Left lung (tissue), 10 donors: ENCODE measurements around the gene PRAMEF12. TPM values are rescaled to one million over a fixed set of nuclear protein-coding genes. Genes with fewer than 3 reads are reported as not detected.

Experiments
- ATAC-seq: fragments of 200-7000 bp; cut with Tn5 transposase; one replicate; pipeline ENCODE4 v1.9.1; 2020; ENCODE audit warnings: moderate library complexity
- DNase-seq, 4 donors: peaks; one replicate each; pipeline ENCODE4 v3.0.0-alpha.2; 2013 to 2020
- H3K27ac ChIP-seq, 2 donors: fragments of 200-600 bp; sonication (generic) in 1 of 2; one replicate each; pipeline versions ENCODE4 v1.5.0 to v1.8.0; 2020 to 2021
- H3K27me3 ChIP-seq, 2 donors: fragments of 200-600 bp; sonication (generic) in 1 of 2; one replicate each; pipeline versions ENCODE4 v1.5.0 to v1.8.0; 2020 to 2021
- H3K36me3 ChIP-seq, 2 donors: fragments of 200-600 bp; sonication (generic) in 1 of 2; one replicate each; pipeline versions ENCODE4 v1.5.0 to v1.8.0; 2020 to 2021
- H3K4me1 ChIP-seq, 2 donors: fragments of 200-600 bp; one replicate each; pipeline ENCODE4 v1.8.0; 2021
- H3K4me3 ChIP-seq, 2 donors: fragments of 200-600 bp; sonication (generic) in 1 of 2; one replicate each; pipeline versions ENCODE4 v1.5.0 to v1.8.0; 2020 to 2021; ENCODE audit warnings: mild to moderate bottlenecking in 1 of 2
- H3K9me3 ChIP-seq, 2 donors: fragments of 200-600 bp; sonication (generic) in 1 of 2; one replicate each; pipeline versions ENCODE4 v1.5.0 to v1.8.0; 2020 to 2021
- CTCF ChIP-seq, 2 donors: fragments of 200-600 bp; sonication (generic) in 1 of 2; IDR thresholded peaks; one replicate each; pipeline versions ENCODE4 v1.5.0 to v1.8.0; 2021; ENCODE audit warnings: antibody characterized with exemption in 2 of 2
- intact Hi-C, 2 donors: fragments of 100-400 bp; cut with DNase I; formaldehyde crosslinking; loops; one replicate each; pipeline versions ENCODE4 v1.11.2 to v1.14.2; 2022
- polyA plus RNA-seq, 6 donors: library from polyadenylated mRNA; unstranded; fragments of 120-200 nt; gene quantifications; one replicate each; pipeline ENCODE4 v1.2.1, GENCODE V29; 2013; ENCODE audit not compliant: insufficient read length in 6 of 6
- total RNA-seq, 2 donors: library from RNA; stranded (reverse); fragmentation: NEBNext Ultra II Directional; extraction: Animal tissue kit (Norgen Biotek cat#: 25700); gene quantifications; one replicate each; pipeline ENCODE4 v1.2.1, GENCODE V29; 2021
- donor health status: DM: no; HTN: yes; CAD: no.
- donor health status: DM: no; HTN: no; CAD: no.

Gene PRAMEF12
- total and polyA plus RNA-seq, 8 donors: not detected

DNA sequence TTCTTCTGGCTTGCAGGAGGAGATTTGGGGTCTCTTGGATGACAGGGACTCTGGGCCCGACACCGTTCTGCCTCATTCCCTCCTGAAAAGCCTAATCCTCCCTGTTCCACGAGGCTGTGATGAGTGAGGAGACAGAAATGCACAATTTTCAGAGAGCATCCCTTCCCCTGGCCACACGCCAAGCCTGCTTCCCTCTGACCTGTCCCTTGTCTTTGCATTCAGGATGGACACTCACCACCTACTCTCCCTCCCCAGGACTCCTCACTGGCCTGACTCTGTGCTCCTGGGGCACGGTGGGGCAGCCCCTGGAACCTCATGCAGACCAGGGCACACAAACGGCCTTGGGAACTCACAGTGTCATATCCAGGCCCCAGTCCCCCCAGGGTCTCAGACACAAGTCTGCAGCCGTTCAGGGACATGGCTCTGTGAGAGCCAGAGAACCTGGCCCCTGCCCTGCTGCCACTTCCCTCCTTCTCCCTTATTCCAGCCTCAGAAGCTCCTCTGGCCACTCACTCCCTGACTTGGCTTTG, 3.5 kb upstream of the PRAMEF12 start:
- no peak overlapping the region for H3K27ac ChIP-seq
- no peak overlapping the region for H3K4me3 ChIP-seq
- no peaks in the 10 kb centered on the region for H3K36me3 ChIP-seq
- no peak for TF ChIP-seq CTCF (IDR thresholded peaks at IDR 0.05)
- intact Hi-C loops: no loop called here
- H3K9me3 ChIP-seq: no peaks in the 10 kb centered on the region
- H3K4me1 ChIP-seq: no peaks in the 10 kb centered on the region
- DNase-seq (no peak), ATAC-seq (no peak)
- peaks cover 0 to 49% of the 10 kb centered on the region in 2 donors for H3K27me3 ChIP-seq

DNA sequence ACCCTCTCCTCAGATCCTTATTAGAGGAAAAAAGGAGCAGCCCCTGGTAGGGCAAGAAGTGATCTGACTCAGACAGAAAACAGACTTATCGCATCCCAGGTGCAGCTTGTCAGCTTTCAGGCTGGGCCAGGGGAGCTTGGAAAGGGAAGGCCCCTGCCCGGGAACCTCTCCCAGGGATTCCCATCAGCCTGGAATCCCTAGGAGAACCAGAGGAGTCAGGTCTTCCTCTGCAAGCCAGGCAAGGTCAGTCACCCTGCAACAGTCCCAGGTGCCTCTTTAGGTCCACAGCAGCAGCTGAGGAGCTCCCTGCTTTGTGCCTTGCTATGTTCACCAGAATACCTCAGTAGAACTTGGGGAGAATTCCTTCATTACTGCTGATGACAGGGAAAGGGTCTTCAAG, 2.9 kb upstream of the PRAMEF12 start:
- TF ChIP-seq CTCF (IDR thresholded peaks at IDR 0.05): no peak
- intact Hi-C loops: no loop called here
- Histone ChIP-seq H3K4me3 (no peak overlapping the region), H3K36me3 (no peaks in the 10 kb centered on the region), H3K4me1 (no peaks in the 10 kb centered on the region), H3K27ac (no peak overlapping the region), H3K9me3 (no peaks in the 10 kb centered on the region), H3K27me3 (peaks cover 0 to 52% of the 10 kb centered on the region in 2 donors)
- ATAC-seq (no peak), DNase-seq (no peak)

- Histone ChIP-seq H3K9me3 (no peaks in the 10 kb centered on the region), H3K4me1 (no peaks in the 10 kb centered on the region), H3K4me3 (no peak overlapping the region), H3K27ac (no peak overlapping the region), H3K27me3 (peaks cover 0 to 54% of the 10 kb centered on the region in 2 donors), H3K36me3 (no peaks in the 10 kb centered on the region)
- intact Hi-C loops: no loop called here
- no peak for TF ChIP-seq CTCF (IDR thresholded peaks at IDR 0.05)
- DNase-seq: no peak
- ATAC-seq: no peak
Observed at GRCh38 chr1:12771186-12771585, 2.4 kb upstream of the PRAMEF12 start.

DNA sequence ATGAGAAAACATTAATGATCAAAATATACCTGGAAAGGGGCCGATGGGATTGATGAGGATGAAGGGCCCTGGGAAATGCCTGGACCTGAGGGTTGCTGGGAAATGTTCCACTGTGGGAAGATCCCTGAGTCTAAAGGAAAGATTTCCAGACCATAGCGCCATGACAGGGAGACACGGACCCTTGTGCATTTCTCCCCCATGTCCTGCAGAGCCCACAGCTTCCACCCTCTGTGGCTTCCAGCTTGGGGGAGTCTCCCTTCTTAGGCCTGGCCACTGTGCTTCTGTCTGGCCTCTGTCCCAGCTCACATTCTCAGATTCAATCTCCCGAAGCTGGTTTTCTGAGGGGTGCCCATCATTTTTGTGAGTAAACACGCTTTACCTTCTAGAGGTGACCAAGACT, 1.0 kb upstream of the PRAMEF12 start:
- DNase-seq: no peak
- no peaks in the 10 kb centered on the region for H3K36me3 ChIP-seq
- H3K9me3 ChIP-seq: no peaks in the 10 kb centered on the region
- no peak for TF ChIP-seq CTCF (IDR thresholded peaks at IDR 0.05)
- H3K4me3 ChIP-seq: no peak overlapping the region
- no peak for ATAC-seq
- no peak overlapping the region for H3K27ac ChIP-seq
- no peaks in the 10 kb centered on the region for H3K4me1 ChIP-seq
- peaks cover 0 to 49% of the 10 kb centered on the region in 2 donors for H3K27me3 ChIP-seq
- intact Hi-C loops: no loop called here

- no peak for TF ChIP-seq CTCF (IDR thresholded peaks at IDR 0.05)
- DNase-seq: no peak
- ATAC-seq: no peak
- intact Hi-C loops: no loop called here
- Histone ChIP-seq H3K27me3 (peaks cover 0 to 30% of the 10 kb centered on the region in 2 donors), H3K9me3 (no peaks in the 10 kb centered on the region), H3K4me3 (no peak overlapping the region), H3K27ac (no peak overlapping the region), H3K4me1 (no peaks in the 10 kb centered on the region), H3K36me3 (no peaks in the 10 kb centered on the region)
Observed at GRCh38 chr1:12774801-12775345, 1.3 kb downstream of the PRAMEF12 start.
